Activated CD4-positive, alpha-beta T cell treated with anti-CD3 and anti-CD28 coated beads, Interleukin-2, amount 10 ng/mL, durations not matched to agents 7 days and 5 days (primary cell): ENCODE results near the gene XIRP1. TPM values are rescaled to one million over a fixed set of nuclear protein-coding genes. Genes with fewer than 3 reads are reported as not detected.
"Not testable (repeated sequence)": the region's sequence is repeated elsewhere in the genome, so short reads cannot be mapped to it uniquely, and the experiment has no call there.

Experiments used
- CTCF ChIA-PET: fragments of 350-600 bp; sonication (Branson Sonifier 250); formaldehyde crosslinking; loops from one replicate; lab custom pipeline; 2021; ENCODE audit warnings: antibody characterized with exemption; lab: Charles Lee
- POLR2A ChIA-PET: fragments of 350-600 bp; sonication (Branson Sonifier 250); formaldehyde crosslinking; loops from one replicate; lab custom pipeline; 2021; ENCODE audit warnings: antibody characterized with exemption; lab: Charles Lee
- DNase-seq: peaks from one replicate; pipeline ENCODE4 v3.0.0-alpha.2; 2020
- H3K27ac Mint-ChIP-seq: one replicate; pipeline ENCODE4 v1.8.0; 2021; ENCODE audit warnings: mild to moderate bottlenecking, moderate library complexity, mixed read lengths
- H3K27me3 Mint-ChIP-seq: one replicate; pipeline ENCODE4 v1.8.0; 2021; ENCODE audit warnings: mixed read lengths
- H3K36me3 Mint-ChIP-seq: one replicate; pipeline ENCODE4 v1.8.0; 2021; ENCODE audit warnings: low read depth, mixed read lengths
- H3K4me1 Mint-ChIP-seq: one replicate; pipeline ENCODE4 v1.8.0; 2021; ENCODE audit warnings: mixed read lengths
- H3K4me3 Mint-ChIP-seq: one replicate; pipeline ENCODE4 v1.8.0; 2021; ENCODE audit warnings: mild to moderate bottlenecking, moderate library complexity, mixed read lengths
- H3K9me3 Mint-ChIP-seq: one replicate; pipeline ENCODE4 v1.8.0; 2021; ENCODE audit warnings: mixed read lengths
- total RNA-seq, 2 experiments: library from RNA; stranded (reverse); gene quantifications; one replicate each; pipeline ENCODE4 v1.2.3, GENCODE V29; 2021

The XIRP1 gene
- total RNA-seq, 2 experiments from 2014 or later = not detected

- no peaks in the 10 kb centered on the region for H3K36me3 Mint-ChIP-seq
- peaks cover 28% of the 10 kb centered on the region for H3K4me1 Mint-ChIP-seq
- H3K27me3 Mint-ChIP-seq = no peaks in the 10 kb centered on the region
- no peak overlapping the region for H3K27ac Mint-ChIP-seq
- H3K4me3 Mint-ChIP-seq = no peak overlapping the region
- H3K9me3 Mint-ChIP-seq = no peaks in the 10 kb centered on the region
- ChIA-PET POLR2A (interaction anchor here (0.6 kb wide), 1 partner anchor 145 kb away, joined by 3 read pairs; no protein-coding TSS in a partner anchor), CTCF (interaction anchor here (0.6 to 15.1 kb wide), 3 partner anchors 28 to 112 kb away, joined by 3 to 275 read pairs (median 3); no protein-coding TSS in a partner anchor)
- DNase-seq = no peak
These were observed 8.9 kb downstream of the XIRP1 start for GRCh38 chr3:39183211-39184080.

- peak overlapping the region; percentile 60 for H3K4me3 Mint-ChIP-seq
- POLR2A ChIA-PET = no interaction called here
These were observed 10.7 kb downstream of the XIRP1 start for GRCh38 chr3:39181408-39182335.

GRCh38 chr3:39180546-39181346, 11.6 kb downstream of the XIRP1 start:
- H3K36me3 Mint-ChIP-seq = no peaks in the 10 kb centered on the region
- H3K4me1 Mint-ChIP-seq = peaks cover 49% of the 10 kb centered on the region
- peak overlapping the region; percentile 57 for H3K27ac Mint-ChIP-seq
- H3K27me3 Mint-ChIP-seq = no peaks in the 10 kb centered on the region
- ChIA-PET CTCF (interaction anchor here (0.9 to 3.8 kb wide), 7 partner anchors 9 to 111 kb away, joined by 3 to 25 read pairs (median 5); no protein-coding TSS in a partner anchor), POLR2A (no interaction called here)
- peak overlapping the region; percentile 75 for H3K4me3 Mint-ChIP-seq
- no peaks in the 10 kb centered on the region for H3K9me3 Mint-ChIP-seq
- peak; percentile 90 for DNase-seq

More at GRCh38 chr3:39181408-39182335, 10.7 kb downstream of the XIRP1 start:
- CTCF ChIA-PET = interaction anchor here (1.4 kb wide), 2 partner anchors 9 to 107 kb away, joined by 4 to 5 read pairs; no protein-coding TSS in a partner anchor
- no peak for DNase-seq
- H3K9me3 Mint-ChIP-seq = no peaks in the 10 kb centered on the region
- H3K27me3 Mint-ChIP-seq = no peaks in the 10 kb centered on the region
- H3K27ac Mint-ChIP-seq = peak overlapping the region; percentile 57
- H3K4me1 Mint-ChIP-seq = peaks cover 40% of the 10 kb centered on the region
- no peaks in the 10 kb centered on the region for H3K36me3 Mint-ChIP-seq

- Mint-ChIP-seq H3K4me1 (peaks cover 49% of the 10 kb centered on the region), H3K9me3 (no peaks in the 10 kb centered on the region), H3K36me3 (no peaks in the 10 kb centered on the region), H3K27ac (peak overlapping the region; percentile 16), H3K4me3 (peak overlapping the region; percentile 75), H3K27me3 (no peaks in the 10 kb centered on the region)
- no peak for DNase-seq
- ChIA-PET POLR2A (no interaction called here), CTCF (interaction anchor here (0.9 to 3.8 kb wide), 5 partner anchors 10 to 111 kb away, joined by 3 to 25 read pairs (median 9); no protein-coding TSS in a partner anchor)
These were observed 12.2 kb downstream of the XIRP1 start for GRCh38 chr3:39180183-39180545.

- Mint-ChIP-seq H3K9me3 (no peaks in the 10 kb centered on the region), H3K4me1 (peaks cover 49% of the 10 kb centered on the region), H3K4me3 (peak overlapping the region; percentile 63), H3K27me3 (no peaks in the 10 kb centered on the region), H3K27ac (peak overlapping the region; percentile 65), H3K36me3 (no peaks in the 10 kb centered on the region)
- ChIA-PET CTCF (interaction anchor here (1.1 to 3.8 kb wide), 8 partner anchors 11 to 228 kb away, joined by 3 to 25 read pairs (median 6); partner anchors contain the start of gene RPSA), POLR2A (interaction anchor here (1.1 kb wide), 1 partner anchor 31 kb away, joined by 3 read pairs; no protein-coding TSS in a partner anchor)
- no peak for DNase-seq
These were observed 13.8 kb downstream of the XIRP1 start for GRCh38 chr3:39178553-39178952.

- peak overlapping the region; percentile 66 for H3K27ac Mint-ChIP-seq
- CTCF ChIA-PET = interaction anchor here (1.1 to 3.8 kb wide), 8 partner anchors 12 to 229 kb away, joined by 3 to 25 read pairs (median 6); partner anchors contain the start of gene RPSA
- POLR2A ChIA-PET = interaction anchor here (1.1 kb wide), 1 partner anchor 30 kb away, joined by 3 read pairs; no protein-coding TSS in a partner anchor
- peak; percentile 68 for DNase-seq
- peak overlapping the region; percentile 67 for H3K4me3 Mint-ChIP-seq
- no peaks in the 10 kb centered on the region for H3K36me3 Mint-ChIP-seq
- H3K4me1 Mint-ChIP-seq = peaks cover 49% of the 10 kb centered on the region
- H3K9me3 Mint-ChIP-seq = no peaks in the 10 kb centered on the region
- no peaks in the 10 kb centered on the region for H3K27me3 Mint-ChIP-seq
These were observed 14.6 kb downstream of the XIRP1 start for GRCh38 chr3:39177708-39178332.

GRCh38 chr3:39176025-39176714, 16.2 kb downstream of the XIRP1 start:
- H3K27ac Mint-ChIP-seq = peak overlapping the region; percentile 51
- H3K9me3 Mint-ChIP-seq = no peaks in the 10 kb centered on the region
- H3K4me3 Mint-ChIP-seq = no peak overlapping the region
- DNase-seq = no peak
- POLR2A ChIA-PET = no interaction called here
- CTCF ChIA-PET = interaction anchor here (1.1 to 1.3 kb wide), 6 partner anchors 9 to 115 kb away, joined by 3 to 4 read pairs (median 4); no protein-coding TSS in a partner anchor
- H3K4me1 Mint-ChIP-seq = peaks cover 46% of the 10 kb centered on the region
- H3K36me3 Mint-ChIP-seq = no peaks in the 10 kb centered on the region
- H3K27me3 Mint-ChIP-seq = no peaks in the 10 kb centered on the region

GRCh38 chr3:39173318-39174125, 18.9 kb downstream of the XIRP1 start:
- no peaks in the 10 kb centered on the region for H3K9me3 Mint-ChIP-seq
- no peak overlapping the region for H3K27ac Mint-ChIP-seq
- ChIA-PET POLR2A (no interaction called here), CTCF (interaction anchor here (1.1 to 2.3 kb wide), 5 partner anchors 11 to 118 kb away, joined by 3 to 9 read pairs (median 4); no protein-coding TSS in a partner anchor)
- no peak for DNase-seq
- no peak overlapping the region for H3K4me3 Mint-ChIP-seq
- H3K4me1 Mint-ChIP-seq = peaks cover 22% of the 10 kb centered on the region
- H3K36me3 Mint-ChIP-seq = no peaks in the 10 kb centered on the region
- H3K27me3 Mint-ChIP-seq = no peaks in the 10 kb centered on the region

- Mint-ChIP-seq H3K9me3 (no peaks in the 10 kb centered on the region), H3K36me3 (no peaks in the 10 kb centered on the region), H3K4me3 (no peak overlapping the region), H3K4me1 (peaks cover 11% of the 10 kb centered on the region), H3K27ac (no peak overlapping the region), H3K27me3 (no peaks in the 10 kb centered on the region)
- CTCF ChIA-PET = interaction anchor here (0.6 to 2.3 kb wide), 8 partner anchors 9 to 208 kb away, joined by 3 to 9 read pairs (median 4); no protein-coding TSS in a partner anchor
- DNase-seq = no peak
- POLR2A ChIA-PET = no interaction called here
These were observed 20.5 kb downstream of the XIRP1 start for GRCh38 chr3:39171860-39172259.

- H3K36me3 Mint-ChIP-seq, H3K27me3 Mint-ChIP-seq, H3K27ac Mint-ChIP-seq, H3K4me1 Mint-ChIP-seq, H3K4me3 Mint-ChIP-seq, DNase-seq, CTCF ChIA-PET, POLR2A ChIA-PET, H3K9me3 Mint-ChIP-seq: not testable (repeated sequence)
These were observed 21.5 kb downstream of the XIRP1 start for GRCh38 chr3:39170877-39171276.
